Measurements from ENCODE around the gene MAP3K12. TPM values are rescaled to one million over a fixed set of nuclear protein-coding genes. Genes with fewer than 3 reads are reported as not detected.

Gene MAP3K12
- total and polyA plus RNA-seq, 2 of the 4 experiments (the other 2 are of a cell fraction) = 29.0 to 52.5 TPM

- H3K4me1 ChIP-seq (ENCODE audit: control insufficient read depth, insufficient read depth, low read length) = peaks cover 24% of the 10 kb centered on the region
- peak overlapping the region; percentile 86 for H3K4me2 ChIP-seq (ENCODE audit: low read depth, low read length)
- H3K9me1 ChIP-seq (ENCODE audit: insufficient read depth, low read length) = peaks cover 53% of the 10 kb centered on the region
- ATAC-seq (ENCODE audit: low read depth) = no peak
- H3K23ac ChIP-seq (ENCODE audit: low read depth, low read length) = peak overlapping the region; percentile 77; the same call in 1 of the 2 replicates
- peak overlapping the region; percentile 52 for H3K9ac ChIP-seq (ENCODE audit: low read depth, low read length)
- H2BK5ac ChIP-seq (ENCODE audit: low read depth, low read length, poor library complexity, severe bottlenecking) = no peak overlapping the region
- H3K36me3 ChIP-seq (ENCODE audit: control insufficient read depth, insufficient read depth, low read length) = peaks cover 5% of the 10 kb centered on the region; the same call in 1 of the 2 replicates
- peak overlapping the region; percentile 92 for H4K5ac ChIP-seq (ENCODE audit: low read depth, low read length)
- H3K27me3 ChIP-seq (ENCODE audit: control insufficient read depth, insufficient read depth, low read length) = no peaks in the 10 kb centered on the region
- dilution Hi-C loops (cut with HindIII; ENCODE audit: low sequenced_read_pairs, unreplicated experiment) = no loop called here
- peak overlapping the region; percentile 35 for H3K56ac ChIP-seq (ENCODE audit: extremely low read depth, insufficient read depth, low read length)
- peaks cover 33 to 82% of the 10 kb centered on the region in 2 experiments for H3K79me1 ChIP-seq (ENCODE audit: low read depth in 1 of 2, low read length in 2 of 2)
- in situ Hi-C loops (cut with MboI; ENCODE audit: low sequenced_read_pairs) = no loop called here
- no CpG with 5 or more reads among the region's 11 CpGs for WGBS, 2 experiments (ENCODE audit: extremely low coverage in 2 of 2, insufficient read length in 1 of 2)
- peak overlapping the region; percentile 88 for H2AK5ac ChIP-seq (ENCODE audit: low read depth, low read length)
- peak overlapping the region; percentile 31 for H2AK9ac ChIP-seq (replicated peaks; ENCODE audit: low read depth, low read length, poor library complexity)
- no peaks in the 10 kb centered on the region for H3K9me3 ChIP-seq (ENCODE audit: control insufficient read depth, insufficient read depth, low read length)
- no TSS peak for BruUV-seq (replicated peaks)
- peak overlapping the region; percentile 95 for H2AFZ ChIP-seq (replicated peaks; ENCODE audit: low read length, poor library complexity)
- peak overlapping the region; percentile 83 for H3K4ac ChIP-seq (ENCODE audit: low read depth, low read length)
- 0 out of 2 replicates have a peak overlapping the region, but pooled peaks have one; percentile 34 for H4K91ac ChIP-seq (ENCODE audit: insufficient read depth, low read depth, low read length)
- peak overlapping the region; percentile 30; the same call in 1 of the 2 replicates for H3K18ac ChIP-seq (ENCODE audit: low read depth, low read length)
- peaks cover 12% of the 10 kb centered on the region for H4K20me1 ChIP-seq (ENCODE audit: insufficient read depth, low read length)
- DNase-seq = no peak
- no peak overlapping the region; the same call in 1 of the 2 replicates for H2BK20ac ChIP-seq (ENCODE audit: low read depth, low read length)
- ChIA-PET CTCF (no interaction called here), POLR2A (ENCODE audit: unreplicated experiment) (interaction anchor here (0.6 to 0.7 kb wide), 2 partner anchors 92 to 166 kb away, joined by 3 read pairs; no protein-coding TSS in a partner anchor)
- H3K14ac ChIP-seq (replicated peaks; ENCODE audit: low read depth, low read length) = peak overlapping the region; percentile 75
- peak overlapping the region; percentile 89 to 96 for H4K8ac ChIP-seq (ENCODE audit: low read depth in 2 of 2, low read length in 2 of 2)
- peak overlapping the region; percentile 88; the same call in 2 of the 3 replicates for H2BK15ac ChIP-seq (ENCODE audit: low read depth, low read length)
- intact Hi-C loops (cut with micrococcal nuclease) = no loop called here
- H3K4me3 ChIP-seq (ENCODE audit: insufficient read depth, low read depth, low read length) = peak overlapping the region; percentile 51
- peak overlapping the region; percentile 46; the same call in 1 of the 2 replicates for H3K27ac ChIP-seq (ENCODE audit: insufficient read depth, low read length)
- H2BK120ac ChIP-seq (ENCODE audit: low read depth, low read length) = peak overlapping the region; percentile 35; the same call in 1 of the 2 replicates
- TF ChIP-seq RFX5 (IDR thresholded peaks at IDR 0.05; ENCODE audit: low read depth, low read length) (no peak), CEBPB (IDR thresholded peaks at IDR 0.05; ENCODE audit: low read depth, low read length) (no peak), MAZ (IDR thresholded peaks at IDR 0.05; ENCODE audit: borderline replicate concordance, low read depth, low read length) (no peak), MXI1 (IDR thresholded peaks at IDR 0.05; ENCODE audit: borderline replicate concordance, low read depth, low read length) (no peak), FOS (IDR thresholded peaks at IDR 0.05; ENCODE audit: low read depth, low read length) (no peak), CTCF (conservative IDR thresholded peaks at IDR 0.05; ENCODE audit: low read depth, low read length) (no peak), POLR2A (IDR thresholded peaks at IDR 0.05; ENCODE audit: low read depth, low read length) (no peak), RCOR1 (IDR thresholded peaks at IDR 0.05; ENCODE audit: insufficient replicate concordance, low read length) (no peak), BHLHE40 (IDR thresholded peaks at IDR 0.05; ENCODE audit: low read depth, low read length) (no peak), SMC3 (IDR thresholded peaks at IDR 0.05; ENCODE audit: low read depth, low read length) (no peak), NFE2L2 (IDR thresholded peaks at IDR 0.05; ENCODE audit: low read depth, low read length) (no peak), CHD1 (IDR thresholded peaks at IDR 0.05; ENCODE audit: low read depth, low read length) (no peak), RAD21 (IDR thresholded peaks at IDR 0.05; ENCODE audit: low read length) (no peak), MAFK (IDR thresholded peaks at IDR 0.05; ENCODE audit: low read depth, low read length) (no peak)
- TF ChIP-seq, protein P1, sequence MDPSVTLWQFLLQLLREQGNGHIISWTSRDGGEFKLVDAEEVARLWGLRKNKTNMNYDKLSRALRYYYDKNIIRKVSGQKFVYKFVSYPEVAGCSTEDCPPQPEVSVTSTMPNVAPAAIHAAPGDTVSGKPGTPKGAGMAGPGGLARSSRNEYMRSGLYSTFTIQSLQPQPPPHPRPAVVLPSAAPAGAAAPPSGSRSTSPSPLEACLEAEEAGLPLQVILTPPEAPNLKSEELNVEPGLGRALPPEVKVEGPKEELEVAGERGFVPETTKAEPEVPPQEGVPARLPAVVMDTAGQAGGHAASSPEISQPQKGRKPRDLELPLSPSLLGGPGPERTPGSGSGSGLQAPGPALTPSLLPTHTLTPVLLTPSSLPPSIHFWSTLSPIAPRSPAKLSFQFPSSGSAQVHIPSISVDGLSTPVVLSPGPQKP (IDR thresholded peaks at IDR 0.05; ENCODE audit: borderline replicate concordance, low read depth, low read length) = no peak
Measured at GRCh38 chr12:53493610-53494391, 5.5 kb downstream of the MAP3K12 start.

Data from IMR-90 (cell line).